Hypothalamus (tissue), 51 donors: ENCODE data around the gene KDM5B.

Experiments used
- DNase-seq, 51 donors: peaks; one replicate each; lab custom pipeline; 2025; lab: John Stamatoyannopoulos, UW

KDM5B gene

DNA sequence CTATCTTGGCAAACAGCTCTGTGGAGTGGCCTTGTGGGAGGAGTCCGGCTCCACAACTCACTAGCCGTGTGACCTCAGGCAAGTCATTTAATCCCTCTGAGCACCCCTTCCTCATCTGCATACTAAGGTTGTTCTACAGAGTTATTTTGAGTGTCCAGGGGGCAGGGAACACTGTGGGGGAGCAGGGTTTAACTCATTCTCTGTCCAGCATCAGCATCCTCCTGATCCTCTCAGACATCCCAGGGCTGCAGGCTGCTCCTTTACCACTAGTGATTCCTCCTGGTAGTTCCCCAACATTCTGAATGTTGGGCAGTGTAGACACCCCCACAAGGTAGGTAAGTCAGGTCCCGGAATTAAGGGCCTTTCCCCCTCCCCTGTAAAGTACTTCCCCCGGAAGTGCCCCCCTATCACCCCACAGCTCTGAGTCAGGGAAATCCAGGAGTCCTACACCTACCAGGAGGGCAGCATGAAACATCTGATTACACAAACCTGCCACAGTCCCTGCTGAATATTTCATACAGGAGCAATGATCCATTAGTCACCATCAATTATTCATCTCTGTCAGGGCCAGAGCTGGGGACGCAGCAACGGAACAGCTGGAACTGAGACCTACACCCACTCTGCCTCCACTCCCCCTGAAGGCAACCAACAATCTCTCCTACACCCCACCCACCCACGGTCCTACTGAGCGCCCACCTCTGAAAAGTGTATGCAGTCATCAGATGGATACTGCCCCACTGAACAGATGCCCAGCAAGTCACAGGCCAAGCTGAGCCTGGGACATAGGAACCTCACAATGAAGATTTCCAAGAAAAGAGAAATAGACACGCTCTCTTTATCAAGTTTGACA is 118.5 kb downstream of the KDM5B start:
- DNase-seq: no peak

DNA sequence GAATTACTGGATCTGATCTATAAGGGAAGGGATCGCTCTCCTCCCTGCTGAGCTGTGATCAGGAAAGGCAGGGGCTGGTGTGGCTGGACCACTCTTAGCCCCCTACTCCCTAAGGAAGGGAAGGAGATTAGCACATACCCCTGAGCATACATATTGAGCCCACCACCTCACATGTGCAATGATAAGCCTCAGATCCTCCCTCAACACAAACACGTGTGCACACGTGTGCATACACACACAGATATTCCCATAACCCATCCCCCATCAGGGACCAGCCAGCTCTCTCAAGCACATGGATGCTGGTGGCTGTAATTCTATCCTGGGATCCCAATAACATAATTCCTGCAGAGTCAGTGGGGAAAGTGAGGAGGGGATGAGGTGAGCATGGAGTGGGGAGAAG is 119.1 kb downstream of the KDM5B start:
- DNase-seq: no peak

- peak in 3 of 51 donors; percentile 12 to 44 (median 22) for DNase-seq
Observed at GRCh38 chr1:202688401-202688800, 119.8 kb downstream of the KDM5B start.

GRCh38 chr1:202687798-202688197 is 120.4 kb downstream of the KDM5B start:
- no peak for DNase-seq

- no peak for DNase-seq
Observed at GRCh38 chr1:202687370-202687769, 120.9 kb downstream of the KDM5B start.

DNA sequence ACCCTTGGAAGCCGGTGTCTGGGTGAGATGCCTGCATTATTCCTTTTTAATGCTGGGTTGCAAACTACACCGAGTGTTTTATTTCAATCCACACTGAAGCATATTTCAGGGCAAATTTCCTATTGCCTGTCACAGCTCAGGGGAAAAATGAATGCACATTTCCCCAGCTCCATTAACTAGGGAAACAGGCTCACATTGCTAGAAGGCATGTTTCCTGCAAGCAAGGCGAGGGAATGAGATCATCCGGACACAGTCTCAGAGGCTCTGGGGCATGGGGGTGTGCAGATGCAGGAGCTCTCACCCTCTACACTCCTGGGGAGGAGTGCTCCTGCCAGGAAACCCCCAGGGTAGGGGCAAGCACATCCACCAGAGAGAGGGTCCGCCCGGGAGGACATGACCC is 122.6 kb downstream of the KDM5B start:
- DNase-seq: no peak

GRCh38 chr1:202684716-202685115 is 123.5 kb downstream of the KDM5B start:
- no peak for DNase-seq

GRCh38 chr1:202683029-202683428 is 125.2 kb downstream of the KDM5B start:
- no peak for DNase-seq

GRCh38 chr1:202682477-202682876 is 125.7 kb downstream of the KDM5B start:
- DNase-seq: no peak

GRCh38 chr1:202681736-202682420 is 126.3 kb downstream of the KDM5B start:
- DNase-seq: no peak

DNA sequence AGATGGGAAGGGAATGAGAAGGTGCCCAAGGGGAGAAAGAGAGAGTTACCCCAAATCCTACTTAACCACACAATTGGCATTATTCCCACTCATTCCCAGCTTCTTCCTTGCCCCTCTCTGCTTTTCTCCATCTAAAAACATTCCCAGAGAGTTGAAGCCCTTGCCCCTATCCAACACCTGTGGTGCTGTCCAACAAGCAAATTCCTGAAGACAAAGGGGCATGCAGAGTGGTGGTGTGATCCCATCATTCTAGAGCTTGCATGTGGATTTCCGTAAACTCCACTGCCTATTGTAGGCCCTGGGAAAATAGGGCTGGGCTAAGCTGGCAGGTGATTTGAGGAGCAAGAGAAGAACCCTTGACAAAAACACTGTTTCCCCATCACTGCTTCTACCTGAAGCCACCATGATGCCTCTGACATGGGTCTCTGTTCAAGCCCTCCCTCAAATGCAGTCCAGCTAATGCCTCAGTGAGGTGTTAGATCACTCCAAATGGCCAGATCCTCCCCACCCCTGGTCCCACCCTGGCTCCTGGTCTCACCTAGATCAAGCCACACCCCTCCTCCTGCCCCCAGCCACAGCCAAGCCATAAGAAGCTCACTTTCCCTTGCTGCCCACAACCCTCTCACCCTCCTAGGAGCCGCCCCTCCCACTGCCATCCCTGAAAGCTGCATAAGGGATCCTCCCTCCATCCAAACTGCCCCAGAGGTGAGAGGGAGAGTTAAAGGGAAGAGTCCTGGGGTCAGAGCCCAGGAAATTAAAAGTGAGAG is 127.5 kb downstream of the KDM5B start:
- no peak for DNase-seq

- no peak for DNase-seq
Observed at GRCh38 chr1:202679406-202680177, 128.6 kb downstream of the KDM5B start.

DNA sequence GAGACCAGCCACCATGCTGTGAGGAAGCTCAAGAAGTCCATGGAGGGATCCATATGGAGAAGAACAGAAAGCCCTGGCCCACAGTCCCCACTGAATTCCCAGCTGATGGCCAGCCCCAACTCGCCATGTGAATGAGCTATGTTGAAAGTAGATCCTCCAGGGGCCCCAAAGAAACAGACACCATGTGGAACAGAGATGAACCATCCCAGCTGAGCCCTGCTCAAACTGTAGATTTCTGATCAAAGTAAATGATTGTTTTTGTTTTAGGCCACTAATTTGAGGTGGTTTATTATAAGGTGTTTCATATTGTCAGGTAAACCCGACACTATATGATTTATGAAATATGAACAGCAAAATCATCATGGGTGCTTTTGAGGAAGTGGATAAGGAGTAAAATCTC is 130.8 kb downstream of the KDM5B start:
- DNase-seq: no peak
